Activated CD4-positive, CD25-positive, alpha-beta regulatory T cell treated with anti-CD3 and anti-CD28 coated beads, Interleukin-2, amount 50 U/mL, for 72 hours (primary cell): ENCODE data around the gene PCDHGA7.
"Not testable (repeated sequence)": the region's sequence is repeated elsewhere in the genome, so short reads cannot be mapped to it uniquely, and the experiment has no call there.

Source experiments
- DNase-seq: peaks from one replicate; pipeline ENCODE4 v3.0.0; 2021

PCDHGA7 gene

GRCh38 chr5:141369994-141370848, 12.3 kb upstream of the PCDHGA7 start, which contains the start of gene PCDHGB3:
PCDHGB3 (plus strand) TSS chr5:141370242; CDS start chr5:141370395, 153 bp downstream.
- DNase-seq: no peak

- DNase-seq: no peak
Measured at GRCh38 chr5:141371572-141372475, 10.7 kb upstream of the PCDHGA7 start.

GRCh38 chr5:141373673-141374317, 8.7 kb upstream of the PCDHGA7 start, which contains the start of gene PCDHGA6:
PCDHGA6 (plus strand) TSS chr5:141373891; CDS start chr5:141374084, 193 bp downstream.
- DNase-seq: no peak

- DNase-seq: no peak
Measured at GRCh38 chr5:141374627-141375026, 7.9 kb upstream of the PCDHGA7 start.

GRCh38 chr5:141375444-141376155, 6.9 kb upstream of the PCDHGA7 start:
- not testable (repeated sequence) for DNase-seq

GRCh38 chr5:141383345-141383744, 803 bp downstream of the PCDHGA7 start:
- DNase-seq: no peak

- DNase-seq: no peak
Measured at GRCh38 chr5:141384471-141385267, 2.1 kb downstream of the PCDHGA7 start.

- DNase-seq: not testable (repeated sequence)
Measured at GRCh38 chr5:141387557-141388311, 5.2 kb downstream of the PCDHGA7 start, which contains the start of gene PCDHGB4. PCDHGB4 (plus strand) TSS chr5:141387698; CDS start chr5:141387885, 187 bp downstream.

- DNase-seq: no peak
Measured at GRCh38 chr5:141388661-141389060, 6.1 kb downstream of the PCDHGA7 start.

- DNase-seq: no peak
Measured at GRCh38 chr5:141389153-141390042, 6.9 kb downstream of the PCDHGA7 start.

- DNase-seq: no peak
Measured at GRCh38 chr5:141392429-141393198, 10.1 kb downstream of the PCDHGA7 start, which contains the start of gene PCDHGA8. PCDHGA8 (plus strand) TSS chr5:141392633; CDS start chr5:141392814, 181 bp downstream.

- no peak for DNase-seq
Measured at GRCh38 chr5:141393267-141393666, 10.7 kb downstream of the PCDHGA7 start.

- not testable (repeated sequence) for DNase-seq
Measured at GRCh38 chr5:141394401-141395187, 12.1 kb downstream of the PCDHGA7 start.

GRCh38 chr5:141397756-141398551, 15.4 kb downstream of the PCDHGA7 start, which contains the start of gene PCDHGB5:
PCDHGB5 (plus strand) TSS chr5:141397947; CDS start chr5:141398128, 181 bp downstream.
- not testable (repeated sequence) for DNase-seq

- DNase-seq: no peak
Measured at GRCh38 chr5:141398608-141399007, 16.1 kb downstream of the PCDHGA7 start.

- no peak for DNase-seq
Measured at GRCh38 chr5:141399555-141400258, 17.2 kb downstream of the PCDHGA7 start.
